Stimulated activated naive CD8-positive, alpha-beta T cell treated with anti-CD3 and anti-CD28 coated beads, Interleukin-15, Interleukin-2, amounts not matched to agents 100 ng/mL and 50 ng/mL, for 24 hours (primary cell): ENCODE measurements around the gene AKR1C4.
"Not testable (repeated sequence)": the region's sequence is repeated elsewhere in the genome, so short reads cannot be mapped to it uniquely, and the experiment has no call there.

Experiments
- H3K27ac Mint-ChIP-seq: one replicate; pipeline ENCODE4 v1.8.0; 2021; ENCODE audit warnings: mild to moderate bottlenecking, mixed read lengths
- H3K27me3 Mint-ChIP-seq: one replicate; pipeline ENCODE4 v1.8.0; 2021; ENCODE audit warnings: mixed read lengths
- H3K36me3 Mint-ChIP-seq: one replicate; pipeline ENCODE4 v1.8.0; 2021; ENCODE audit warnings: low read depth, mixed read lengths
- H3K4me1 Mint-ChIP-seq: one replicate; pipeline ENCODE4 v1.8.0; 2021; ENCODE audit warnings: low read depth, mixed read lengths
- H3K4me3 Mint-ChIP-seq: one replicate; pipeline ENCODE4 v1.8.0; 2021; ENCODE audit warnings: mild to moderate bottlenecking, mixed read lengths
- H3K9me3 Mint-ChIP-seq: one replicate; pipeline ENCODE4 v1.8.0; 2021; ENCODE audit warnings: mixed read lengths

Gene AKR1C4

DNA sequence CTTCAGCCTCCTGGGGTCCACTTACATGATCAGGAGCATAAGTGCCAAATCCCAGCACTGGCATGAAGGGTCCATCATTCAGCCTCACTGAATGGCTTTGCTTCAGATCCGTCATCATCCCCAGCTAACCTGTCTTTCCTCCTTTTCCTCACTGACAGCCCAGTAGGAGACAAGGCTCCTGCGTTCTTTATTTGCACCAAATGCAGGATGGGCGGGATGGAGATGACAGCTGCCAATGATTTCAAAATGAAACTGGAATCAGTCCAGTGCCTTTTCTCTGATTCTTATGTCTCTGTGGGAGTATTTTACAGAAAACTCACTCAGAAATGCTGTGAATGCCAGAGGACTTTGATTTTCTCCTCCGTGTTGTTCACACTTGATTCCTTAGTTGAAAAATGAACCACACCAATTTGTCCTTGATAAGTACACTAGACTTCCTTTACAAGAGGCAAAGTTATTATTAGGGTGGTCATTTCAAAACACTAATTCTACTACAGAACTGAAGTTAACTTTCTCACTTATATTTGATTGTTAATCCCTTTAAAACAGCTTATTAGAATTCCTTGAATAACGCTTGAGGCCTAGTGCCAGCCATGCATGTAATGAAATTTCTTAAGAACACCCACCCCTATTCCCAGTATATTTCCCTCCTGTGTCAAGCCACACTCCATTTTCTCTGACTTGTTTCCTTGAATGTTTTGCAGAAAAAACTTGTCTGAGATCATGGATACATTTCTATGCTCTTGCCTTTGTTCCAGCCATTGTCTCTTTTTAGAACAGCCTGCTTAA is 11.5 kb upstream of the AKR1C4 start, which contains the start of gene AKR1C8:
Gene AKR1C8 (minus strand): TSS at position 164 of the 789 bp plus-strand sequence. CDS start 46 bp downstream, at position 118.
- no peaks in the 10 kb centered on the region for H3K27me3 Mint-ChIP-seq
- no peaks in the 10 kb centered on the region for H3K4me1 Mint-ChIP-seq
- no peaks in the 10 kb centered on the region for H3K9me3 Mint-ChIP-seq
- no peak within 1 kb of the TSS for H3K27ac Mint-ChIP-seq
- no peak within 1 kb of the TSS for H3K4me3 Mint-ChIP-seq
- H3K36me3 Mint-ChIP-seq, result no peaks in the 10 kb centered on the region

GRCh38 chr10:5187867-5188266 is 8.8 kb upstream of the AKR1C4 start:
- Mint-ChIP-seq H3K27ac (no peak overlapping the region), H3K4me3 (no peak overlapping the region)

DNA sequence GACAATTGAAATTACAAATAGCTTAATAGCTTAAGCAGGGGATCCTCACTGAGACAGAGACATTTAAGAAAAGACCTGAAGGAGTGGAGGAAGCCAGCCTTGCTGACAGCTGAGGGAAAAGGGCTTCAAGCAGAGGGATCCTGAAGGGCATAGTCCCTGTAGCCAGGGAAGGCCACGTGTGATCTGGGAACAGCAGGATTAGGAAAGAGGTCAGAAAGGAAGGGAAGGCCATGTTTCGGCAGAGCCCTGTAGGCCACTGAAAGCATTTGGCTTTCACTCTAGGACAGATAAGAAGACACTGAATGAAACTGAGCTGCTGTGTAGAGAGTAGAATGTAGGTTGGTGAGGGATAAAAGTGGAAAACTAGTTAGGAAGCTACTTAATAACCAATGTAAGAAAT is 8.3 kb upstream of the AKR1C4 start:
- H3K27me3 Mint-ChIP-seq, result peaks cover 7% of the 10 kb centered on the region
- H3K4me3 Mint-ChIP-seq, result no peak overlapping the region
- H3K36me3 Mint-ChIP-seq, result no peaks in the 10 kb centered on the region
- no peaks in the 10 kb centered on the region for H3K4me1 Mint-ChIP-seq
- H3K27ac Mint-ChIP-seq, result no peak overlapping the region
- H3K9me3 Mint-ChIP-seq, result no peaks in the 10 kb centered on the region

More at GRCh38 chr10:5187867-5188266, 8.8 kb upstream of the AKR1C4 start:
- peaks cover 7% of the 10 kb centered on the region for H3K27me3 Mint-ChIP-seq
- H3K4me1 Mint-ChIP-seq, result no peaks in the 10 kb centered on the region
- no peaks in the 10 kb centered on the region for H3K9me3 Mint-ChIP-seq
- H3K36me3 Mint-ChIP-seq, result no peaks in the 10 kb centered on the region

GRCh38 chr10:5194431-5194830 is 2.2 kb upstream of the AKR1C4 start:
- H3K27ac Mint-ChIP-seq, result no peak overlapping the region
- peaks cover 4% of the 10 kb centered on the region for H3K9me3 Mint-ChIP-seq
- peaks cover 7% of the 10 kb centered on the region for H3K27me3 Mint-ChIP-seq
- H3K4me1 Mint-ChIP-seq, result no peaks in the 10 kb centered on the region
- H3K4me3 Mint-ChIP-seq, result no peak overlapping the region
- no peaks in the 10 kb centered on the region for H3K36me3 Mint-ChIP-seq

DNA sequence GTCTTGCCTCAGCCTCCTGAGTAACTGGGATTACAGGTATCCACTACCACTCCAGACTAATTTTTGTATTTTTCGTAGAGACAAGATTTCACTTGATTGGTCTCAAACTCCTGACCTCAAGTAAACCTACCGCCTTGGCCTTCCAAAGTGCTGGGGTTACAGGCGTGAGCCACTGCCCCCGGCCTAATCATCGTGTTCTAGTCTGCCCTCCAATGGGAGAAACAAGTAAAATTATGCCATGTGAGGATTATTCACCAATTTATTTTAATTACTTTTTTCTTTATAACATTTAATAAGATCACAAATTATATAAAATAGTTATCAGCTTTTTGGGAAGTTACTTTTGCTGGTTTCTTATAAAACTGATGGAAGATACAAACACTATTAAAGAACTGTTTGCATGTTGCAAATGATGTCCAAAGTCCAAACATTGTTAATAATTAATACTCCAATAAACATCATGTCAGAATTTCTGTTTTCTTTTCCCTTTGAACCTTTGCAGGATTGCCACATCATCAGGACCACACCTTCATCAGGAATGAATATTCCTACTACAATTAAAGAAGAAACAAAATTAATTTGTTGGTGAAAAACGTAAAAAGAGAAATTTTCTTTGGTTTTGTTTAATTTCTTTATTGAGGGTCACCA is 786 bp upstream of the AKR1C4 start:
- Mint-ChIP-seq H3K4me1 (no peaks in the 10 kb centered on the region), H3K36me3 (no peaks in the 10 kb centered on the region), H3K27me3 (peaks cover 7% of the 10 kb centered on the region), H3K27ac (no peak overlapping the region), H3K9me3 (peaks cover 4% of the 10 kb centered on the region), H3K4me3 (no peak overlapping the region)

- Mint-ChIP-seq H3K36me3 (no peaks in the 10 kb centered on the region), H3K4me3 (no peak overlapping the region), H3K27me3 (no peaks in the 10 kb centered on the region), H3K9me3 (peaks cover 8% of the 10 kb centered on the region), H3K27ac (no peak overlapping the region), H3K4me1 (no peaks in the 10 kb centered on the region)
These were observed 1.7 kb downstream of the AKR1C4 start for GRCh38 chr10:5198386-5198785.

DNA sequence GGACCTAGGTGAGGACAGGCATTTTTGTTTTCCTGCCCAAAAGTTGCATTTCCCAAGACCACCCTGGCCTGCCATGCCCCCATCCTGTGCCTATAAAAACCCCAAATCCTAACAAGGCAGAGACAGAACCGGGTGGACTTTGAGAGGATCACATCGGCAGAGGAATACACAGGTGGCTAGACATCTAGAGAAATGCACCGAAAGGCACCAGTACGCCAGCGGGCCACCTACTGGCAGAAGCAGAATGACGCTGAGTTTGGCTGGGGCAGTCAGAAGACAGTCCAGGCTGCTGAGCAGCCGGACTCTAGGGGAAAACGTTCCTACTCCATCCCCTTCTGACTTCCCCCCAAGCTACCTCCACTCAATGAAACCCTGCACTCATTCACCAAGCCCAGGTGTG is 2.8 kb downstream of the AKR1C4 start:
- Mint-ChIP-seq H3K9me3 (peaks cover 8% of the 10 kb centered on the region), H3K4me1 (no peaks in the 10 kb centered on the region), H3K27ac (no peak overlapping the region)

GRCh38 chr10:5206799-5207198 is 10.2 kb downstream of the AKR1C4 start:
- Mint-ChIP-seq H3K27me3 (peaks cover 17% of the 10 kb centered on the region), H3K4me1 (no peaks in the 10 kb centered on the region), H3K36me3 (no peaks in the 10 kb centered on the region), H3K4me3 (no peak overlapping the region), H3K9me3 (peaks cover 9% of the 10 kb centered on the region), H3K27ac (no peak overlapping the region)

More for the DNA sequence above, 2.8 kb downstream of the AKR1C4 start:
- no peaks in the 10 kb centered on the region for H3K27me3 Mint-ChIP-seq
- H3K36me3 Mint-ChIP-seq, result no peaks in the 10 kb centered on the region
- no peak overlapping the region for H3K4me3 Mint-ChIP-seq

DNA sequence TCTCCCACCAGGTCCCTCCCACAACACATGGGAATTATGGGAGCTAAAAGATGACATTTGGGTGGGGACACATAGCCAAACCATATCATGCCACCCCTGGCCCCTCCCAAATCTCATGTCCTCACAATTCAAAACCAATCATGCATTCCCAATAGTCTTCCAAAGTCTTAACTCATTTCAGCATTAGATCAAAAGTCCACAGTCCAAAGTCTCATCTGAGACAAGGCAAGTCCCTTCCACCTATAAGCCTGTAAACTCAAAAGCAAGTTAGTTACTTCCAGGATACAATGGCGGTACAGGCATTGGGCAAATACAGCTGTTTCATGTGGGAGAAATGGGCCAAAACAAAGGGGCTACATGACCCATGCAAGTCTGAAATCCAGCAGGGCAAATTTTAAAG is 13.1 kb downstream of the AKR1C4 start:
- not testable (repeated sequence) for H3K4me3 Mint-ChIP-seq, H3K27ac Mint-ChIP-seq, H3K36me3 Mint-ChIP-seq, H3K4me1 Mint-ChIP-seq, H3K9me3 Mint-ChIP-seq
- peaks cover 17% of the 10 kb centered on the region for H3K27me3 Mint-ChIP-seq

DNA sequence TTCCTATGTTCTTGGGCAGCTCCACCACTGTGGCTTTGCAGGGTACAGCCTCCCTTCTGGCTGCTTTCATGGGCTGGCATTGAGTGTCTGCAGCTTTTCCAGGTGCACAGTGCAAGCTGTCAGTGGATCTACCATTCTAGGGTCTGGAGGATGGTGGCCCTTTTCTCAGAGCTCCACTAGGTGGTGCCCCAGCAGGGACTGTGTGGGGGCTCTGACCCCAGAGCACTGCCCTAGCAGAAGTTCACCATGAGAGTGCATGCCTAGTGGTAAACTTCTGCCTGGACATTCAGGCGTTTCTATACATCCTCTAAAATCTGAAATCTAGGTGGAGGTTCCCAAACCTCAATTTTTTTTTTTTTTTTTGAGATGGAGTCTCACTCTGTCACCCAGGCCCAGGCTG is 13.6 kb downstream of the AKR1C4 start:
- not testable (repeated sequence) for H3K4me3 Mint-ChIP-seq, H3K9me3 Mint-ChIP-seq, H3K27ac Mint-ChIP-seq, H3K36me3 Mint-ChIP-seq, H3K4me1 Mint-ChIP-seq
- H3K27me3 Mint-ChIP-seq, result peaks cover 19% of the 10 kb centered on the region

GRCh38 chr10:5211696-5212536 is 15.3 kb downstream of the AKR1C4 start:
- Mint-ChIP-seq H3K27ac (no peak overlapping the region), H3K4me1 (no peaks in the 10 kb centered on the region), H3K9me3 (peaks cover 14% of the 10 kb centered on the region), H3K36me3 (no peaks in the 10 kb centered on the region), H3K27me3 (peaks cover 16% of the 10 kb centered on the region), H3K4me3 (no peak overlapping the region)

GRCh38 chr10:5216801-5217200 is 20.2 kb downstream of the AKR1C4 start:
- H3K27ac Mint-ChIP-seq, result no peak overlapping the region
- H3K4me3 Mint-ChIP-seq, result no peak overlapping the region
- peaks cover 18% of the 10 kb centered on the region for H3K27me3 Mint-ChIP-seq
- H3K4me1 Mint-ChIP-seq, result no peaks in the 10 kb centered on the region
- H3K36me3 Mint-ChIP-seq, result no peaks in the 10 kb centered on the region
- H3K9me3 Mint-ChIP-seq, result peaks cover 9% of the 10 kb centered on the region

GRCh38 chr10:5219262-5219661 is 22.6 kb downstream of the AKR1C4 start:
- Mint-ChIP-seq H3K4me1 (no peaks in the 10 kb centered on the region), H3K4me3 (no peak overlapping the region), H3K27me3 (peaks cover 22% of the 10 kb centered on the region), H3K9me3 (peaks cover 5% of the 10 kb centered on the region), H3K36me3 (no peaks in the 10 kb centered on the region), H3K27ac (no peak overlapping the region)

DNA sequence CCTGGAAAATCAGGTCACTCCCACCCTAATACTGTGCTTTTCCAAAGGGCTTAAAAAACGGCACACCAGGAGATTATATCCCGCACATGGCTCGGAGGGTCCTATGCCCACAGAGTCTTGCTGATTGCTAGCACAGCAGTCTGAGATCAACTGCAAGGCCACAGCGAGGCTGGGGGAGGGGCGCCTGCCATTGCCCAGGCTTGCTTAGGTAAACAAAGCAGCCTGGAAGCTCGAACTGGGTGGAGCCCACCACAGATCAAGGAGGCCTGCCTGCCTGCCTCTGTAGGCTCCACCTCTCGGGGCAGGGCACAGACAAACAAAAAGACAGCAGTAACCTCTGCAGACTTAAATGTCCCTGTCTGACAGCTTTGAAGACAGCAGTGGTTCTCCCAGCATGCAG is 26.3 kb downstream of the AKR1C4 start:
- not testable (repeated sequence) for H3K27ac Mint-ChIP-seq, H3K27me3 Mint-ChIP-seq, H3K36me3 Mint-ChIP-seq, H3K9me3 Mint-ChIP-seq, H3K4me3 Mint-ChIP-seq, H3K4me1 Mint-ChIP-seq

DNA sequence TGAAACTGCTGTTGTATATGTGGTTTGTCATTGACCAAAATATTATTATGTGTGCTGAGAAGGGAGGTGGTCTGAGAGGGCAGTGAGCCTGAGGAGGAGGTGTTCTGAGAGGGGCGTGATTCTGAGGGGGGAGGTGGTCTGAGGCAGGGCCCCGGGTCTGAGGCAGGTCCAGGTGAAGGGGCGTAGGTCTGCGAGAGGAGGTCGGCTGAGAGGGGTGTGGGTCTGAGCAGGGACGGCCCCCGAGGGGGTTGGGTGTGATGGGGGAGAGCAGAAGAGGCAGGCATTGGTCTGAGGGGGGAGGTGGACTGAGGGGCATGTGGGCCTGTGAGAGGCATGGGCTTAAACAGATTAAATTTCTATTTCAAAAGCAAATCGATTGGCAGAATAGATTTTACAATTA is 32.4 kb downstream of the AKR1C4 start:
- Mint-ChIP-seq H3K4me1 (no peaks in the 10 kb centered on the region), H3K27ac (no peak overlapping the region)

More for the DNA sequence above, 32.4 kb downstream of the AKR1C4 start:
- peaks cover 6% of the 10 kb centered on the region for H3K27me3 Mint-ChIP-seq
- H3K9me3 Mint-ChIP-seq, result peaks cover 7% of the 10 kb centered on the region
- H3K36me3 Mint-ChIP-seq, result no peaks in the 10 kb centered on the region
- no peak overlapping the region for H3K4me3 Mint-ChIP-seq
